Measurements from ENCODE around the gene FOXK2.
"Not testable (repeated sequence)": the region's sequence is repeated elsewhere in the genome, so short reads cannot be mapped to it uniquely, and the experiment has no call there.

FOXK2 gene

GRCh38 chr17:82531431-82531881, 11.9 kb downstream of the FOXK2 start:
- DNase-seq (ENCODE audit: low read depth, low spot score) = no peak

- no peak for DNase-seq (ENCODE audit: low read depth, low spot score)
Observed at GRCh38 chr17:82534401-82534812, 14.9 kb downstream of the FOXK2 start.

GRCh38 chr17:82536512-82537201, 17.1 kb downstream of the FOXK2 start:
- DNase-seq (ENCODE audit: low read depth, low spot score) = no peak

- DNase-seq (ENCODE audit: low read depth, low spot score) = not testable (repeated sequence)
Observed at GRCh38 chr17:82537228-82537627, 17.7 kb downstream of the FOXK2 start.

- DNase-seq (ENCODE audit: low read depth, low spot score) = not testable (repeated sequence)
Observed at GRCh38 chr17:82539076-82539475, 19.5 kb downstream of the FOXK2 start.

GRCh38 chr17:82542439-82542838, 22.9 kb downstream of the FOXK2 start:
- DNase-seq (ENCODE audit: low read depth, low spot score) = no peak

GRCh38 chr17:82544431-82545070, 25.0 kb downstream of the FOXK2 start:
- no peak for DNase-seq (ENCODE audit: low read depth, low spot score)

GRCh38 chr17:82545071-82545462, 25.5 kb downstream of the FOXK2 start:
- no peak for DNase-seq (ENCODE audit: low read depth, low spot score)

- DNase-seq (ENCODE audit: low read depth, low spot score) = no peak
Observed at GRCh38 chr17:82547981-82548380, 28.4 kb downstream of the FOXK2 start.

- DNase-seq (ENCODE audit: low read depth, low spot score) = no peak
Observed at GRCh38 chr17:82548681-82549303, 29.3 kb downstream of the FOXK2 start.

- no peak for DNase-seq (ENCODE audit: low read depth, low spot score)
Observed at GRCh38 chr17:82551779-82552457, 32.4 kb downstream of the FOXK2 start.

GRCh38 chr17:82552580-82552979, 33.0 kb downstream of the FOXK2 start:
- no peak for DNase-seq (ENCODE audit: low read depth, low spot score)

GRCh38 chr17:82553210-82553930, 33.8 kb downstream of the FOXK2 start:
- no peak for DNase-seq (ENCODE audit: low read depth, low spot score)

- not testable (repeated sequence) for DNase-seq (ENCODE audit: low read depth, low spot score)
Observed at GRCh38 chr17:82557510-82557909, 38.0 kb downstream of the FOXK2 start.

GRCh38 chr17:82559566-82560251, 40.2 kb downstream of the FOXK2 start:
- DNase-seq (ENCODE audit: low read depth, low spot score) = no peak

GRCh38 chr17:82560252-82560642, 40.7 kb downstream of the FOXK2 start:
- no peak for DNase-seq (ENCODE audit: low read depth, low spot score)

GRCh38 chr17:82560802-82561428, 41.4 kb downstream of the FOXK2 start:
- DNase-seq (ENCODE audit: low read depth, low spot score) = no peak

GRCh38 chr17:82561429-82562035, 42.0 kb downstream of the FOXK2 start:
- no peak for DNase-seq (ENCODE audit: low read depth, low spot score)

GRCh38 chr17:82562718-82563220, 43.2 kb downstream of the FOXK2 start:
- DNase-seq (ENCODE audit: low read depth, low spot score) = not testable (repeated sequence)

- no peak for DNase-seq (ENCODE audit: low read depth, low spot score)
Observed at GRCh38 chr17:82563318-82563717, 43.8 kb downstream of the FOXK2 start.
